Activated B cell treated with CpG ODN at 0.5 μM for 24 hours (primary cell): Measurements from ENCODE around the gene STARD10. TPM values are rescaled to one million over a fixed set of nuclear protein-coding genes. Genes with fewer than 3 reads are reported as not detected.

ENCODE experiments used
- ATAC-seq: fragments of 200-7000 bp; cut with Tn5 transposase; one replicate; pipeline ENCODE4 v1.10.0; 2021; ENCODE audit warnings: low read depth, mild to moderate bottlenecking, moderate library complexity
- CTCF ChIA-PET: fragments of 350-600 bp; sonication (Branson Sonifier 250); formaldehyde crosslinking; loops from one replicate; lab custom pipeline; 2021; ENCODE audit warnings: antibody characterized with exemption; lab: Charles Lee
- POLR2A ChIA-PET: fragments of 350-600 bp; sonication (Branson Sonifier 250); formaldehyde crosslinking; loops from one replicate; lab custom pipeline; 2021; ENCODE audit warnings: antibody characterized with exemption; lab: Charles Lee
- DNase-seq: peaks from one replicate; pipeline ENCODE4 v3.0.0; 2022
- H3K27ac Mint-ChIP-seq: one replicate; pipeline ENCODE4 v1.8.0; 2020; ENCODE audit warnings: mixed read lengths
- H3K27me3 Mint-ChIP-seq: one replicate; pipeline ENCODE4 v1.8.0; 2021; ENCODE audit warnings: mixed read lengths
- H3K36me3 Mint-ChIP-seq: one replicate; pipeline ENCODE4 v1.8.0; 2021; ENCODE audit warnings: low read depth, mixed read lengths
- H3K4me1 Mint-ChIP-seq: one replicate; pipeline ENCODE4 v1.8.0; 2021; ENCODE audit warnings: mixed read lengths
- H3K4me3 Mint-ChIP-seq: one replicate; pipeline ENCODE4 v1.8.0; 2020; ENCODE audit warnings: mild to moderate bottlenecking, mixed read lengths
- H3K9me3 Mint-ChIP-seq: one replicate; pipeline ENCODE4 v1.8.0; 2020; ENCODE audit warnings: mixed read lengths
- CTCF ChIP-seq: fragments of 200-600 bp; IDR thresholded peaks from one replicate; pipeline ENCODE4 v1.8.0; 2022; ENCODE audit warnings: antibody characterized with exemption, mild to moderate bottlenecking
- intact Hi-C: fragments of 100-400 bp; cut with micrococcal nuclease; formaldehyde crosslinking; loops from one replicate; pipeline ENCODE4 v1.15.1; 2024
- total RNA-seq: library from RNA; stranded (reverse); gene quantifications from 2 replicates; pipeline ENCODE4 v1.2.3, GENCODE V29; 2022

The STARD10 gene
- total RNA-seq, 1 donor from 2014 or later = 42.6 TPM

- peaks cover 2% of the 10 kb centered on the region for H3K4me1 Mint-ChIP-seq
- H3K36me3 Mint-ChIP-seq = peaks cover 82% of the 10 kb centered on the region
- no peak overlapping the region for H3K27ac Mint-ChIP-seq
- no peak for ATAC-seq
- DNase-seq = no peak
- intact Hi-C loops = no loop called here
- H3K27me3 Mint-ChIP-seq = no peaks in the 10 kb centered on the region
- no peak for TF ChIP-seq CTCF
- CTCF ChIA-PET = no interaction called here
- POLR2A ChIA-PET = no interaction called here
- no peak overlapping the region for H3K4me3 Mint-ChIP-seq
- no peaks in the 10 kb centered on the region for H3K9me3 Mint-ChIP-seq
Measured at GRCh38 chr11:72707032-72707431, 86.8 kb downstream of the STARD10 start.

- peaks cover 86% of the 10 kb centered on the region for H3K36me3 Mint-ChIP-seq
- CTCF ChIA-PET = no interaction called here
- TF ChIP-seq CTCF = no peak
Measured at GRCh38 chr11:72706579-72706978, 87.3 kb downstream of the STARD10 start.

GRCh38 chr11:72705442-72706365 is 88.1 kb downstream of the STARD10 start:
- no peak overlapping the region for H3K4me3 Mint-ChIP-seq
- ATAC-seq (no peak), DNase-seq (no peak)
- H3K9me3 Mint-ChIP-seq = no peaks in the 10 kb centered on the region
- H3K4me1 Mint-ChIP-seq = peaks cover 2% of the 10 kb centered on the region
- peaks cover 88% of the 10 kb centered on the region for H3K36me3 Mint-ChIP-seq
- no peaks in the 10 kb centered on the region for H3K27me3 Mint-ChIP-seq
- no peak for TF ChIP-seq CTCF
- CTCF ChIA-PET = no interaction called here
- POLR2A ChIA-PET = no interaction called here
- H3K27ac Mint-ChIP-seq = no peak overlapping the region
- intact Hi-C loops = no loop called here

More at GRCh38 chr11:72706579-72706978, 87.3 kb downstream of the STARD10 start:
- Mint-ChIP-seq H3K27ac (no peak overlapping the region), H3K4me1 (peaks cover 2% of the 10 kb centered on the region), H3K4me3 (no peak overlapping the region), H3K9me3 (no peaks in the 10 kb centered on the region), H3K27me3 (no peaks in the 10 kb centered on the region)
- POLR2A ChIA-PET = no interaction called here
- DNase-seq (no peak), ATAC-seq (no peak)
- intact Hi-C loops = no loop called here

- Mint-ChIP-seq H3K27ac (no peak overlapping the region), H3K9me3 (no peaks in the 10 kb centered on the region), H3K4me3 (no peak overlapping the region), H3K27me3 (no peaks in the 10 kb centered on the region), H3K4me1 (peaks cover 2% of the 10 kb centered on the region), H3K36me3 (peaks cover 88% of the 10 kb centered on the region)
- ChIA-PET CTCF (no interaction called here), POLR2A (no interaction called here)
- no peak for TF ChIP-seq CTCF
- intact Hi-C loops = no loop called here
- ATAC-seq (no peak), DNase-seq (no peak)
Measured at GRCh38 chr11:72704783-72705265, 89.0 kb downstream of the STARD10 start.

Other genes with a start within 250 kb of the STARD10 start
- gene PDE2A, start 119.6 kb downstream of the STARD10 start, total RNA-seq = 0.32 and 1.4 TPM in 2 replicates
- 113 and 139 TPM in 2 replicates for gene ARAP1, start 41.6 kb downstream of the STARD10 start, total RNA-seq
- gene ATG16L2, start 20.4 kb upstream of the STARD10 start, total RNA-seq = 73.5 and 96.7 TPM in 2 replicates